A549 treated with ZK216348 at 1 μM for 4 hours (cell line): ENCODE data around the gene KRTAP17-1. TPM values are rescaled to one million over a fixed set of nuclear protein-coding genes. Genes with fewer than 3 reads are reported as not detected.

Experiments used
- total RNA-seq: library from RNA; stranded (reverse); fragments of 200-300 nt; extraction: Qiagen RNA extraction; gene quantifications from 5 replicates; pipeline ENCODE4 v1.2.3, GENCODE V29; 2022; ENCODE audit warnings: low read depth

The KRTAP17-1 gene, protein sequence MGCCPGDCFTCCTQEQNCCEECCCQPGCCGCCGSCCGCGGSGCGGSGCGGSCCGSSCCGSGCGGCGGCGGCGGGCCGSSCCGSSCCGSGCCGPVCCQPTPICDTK
- total RNA-seq = not detected in 5 replicates

DNA sequence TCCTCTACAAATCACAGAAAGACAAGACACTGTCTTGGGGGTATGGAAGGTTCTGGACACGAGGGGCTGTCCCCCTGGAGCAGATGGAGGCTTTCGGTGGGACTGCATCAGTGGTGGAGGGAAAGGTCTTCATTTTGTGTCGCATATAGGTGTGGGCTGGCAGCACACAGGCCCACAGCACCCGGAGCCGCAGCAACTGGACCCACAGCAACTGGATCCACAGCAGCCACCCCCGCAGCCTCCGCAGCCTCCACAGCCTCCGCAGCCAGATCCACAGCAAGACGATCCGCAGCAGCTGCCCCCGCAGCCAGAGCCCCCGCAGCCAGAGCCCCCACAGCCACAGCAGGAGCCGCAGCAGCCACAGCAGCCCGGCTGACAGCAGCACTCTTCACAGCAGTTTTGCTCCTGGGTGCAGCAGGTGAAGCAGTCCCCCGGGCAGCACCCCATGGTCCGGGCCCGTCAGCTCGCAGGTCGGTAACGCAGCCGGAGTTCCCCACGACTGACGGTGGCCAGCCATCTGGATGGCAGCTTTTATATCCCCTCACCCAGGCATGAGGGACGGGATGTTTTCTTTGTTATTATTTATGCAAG is at the start of gene KRTAP17-1:
Gene KRTAP17-1, minus strand, starts transcription at position 507 of the 591 bp plus-strand sequence. Its CDS starts 60 bp downstream, at position 447.

GRCh38 chr17:41350381-41350878 is 34.9 kb upstream of the KRTAP17-1 start, which contains the start of gene KRT33A:
Gene KRT33A, minus strand, starts transcription at chr17:41350828. Its CDS starts 61 bp downstream, at chr17:41350767.

GRCh38 chr17:41308918-41309359 is 6.6 kb downstream of the KRTAP17-1 start, which contains the start of gene KRTAP16-1:
Gene KRTAP16-1, minus strand, starts transcription at chr17:41309309. Its CDS starts 56 bp downstream, at chr17:41309253.

DNA sequence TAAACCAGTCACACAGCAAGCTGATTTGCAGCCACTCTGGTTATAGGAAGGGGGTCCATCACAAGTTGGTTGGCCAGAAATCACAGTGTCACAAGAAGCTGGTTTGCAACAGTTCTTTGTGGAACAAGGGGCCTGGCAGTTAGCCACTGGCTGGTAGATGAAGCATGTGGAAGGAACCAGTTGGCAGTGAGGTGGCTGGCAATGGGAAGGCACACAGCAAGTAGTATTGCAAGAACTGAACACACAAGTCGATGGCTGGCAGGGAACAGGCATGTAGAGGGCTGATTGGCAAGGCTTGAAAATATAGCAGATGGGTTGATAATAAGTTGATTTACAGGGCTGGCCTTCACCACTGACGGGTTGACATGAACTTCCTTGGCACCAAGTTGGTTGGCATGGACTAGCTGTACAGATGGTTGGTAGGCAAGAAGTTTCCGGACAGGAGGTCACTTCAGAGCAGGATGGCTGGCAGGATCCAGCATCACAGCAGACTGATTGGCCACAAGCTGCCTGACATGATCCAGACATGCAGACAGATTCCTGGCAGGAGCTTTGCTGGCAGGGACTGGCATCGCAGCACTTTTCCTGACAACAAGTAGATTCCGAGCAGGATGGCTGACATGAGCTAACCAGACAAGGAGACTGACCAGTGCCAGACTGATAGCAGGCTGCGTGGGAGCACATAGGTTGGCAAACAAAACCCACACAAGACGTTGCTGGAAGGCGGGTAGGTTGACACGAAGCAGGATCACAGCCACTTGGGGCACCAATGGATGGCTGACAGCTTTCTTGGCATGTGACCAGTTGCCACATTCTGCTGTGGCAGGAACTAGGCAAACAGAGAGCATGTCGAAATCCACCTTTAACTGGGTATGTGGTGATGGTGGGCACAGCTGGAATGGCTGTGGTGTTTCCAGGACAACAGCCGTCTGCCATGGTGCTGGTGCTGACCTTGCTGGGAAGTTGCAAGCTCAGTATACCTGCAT is 13.3 kb downstream of the KRTAP17-1 start, which contains the start of gene KRTAP29-1:
Gene KRTAP29-1, minus strand, starts transcription at position 936 of the 986 bp plus-strand sequence. Its CDS starts 0 bp downstream, at position 936.

GRCh38 chr17:41275648-41276190 is 39.8 kb downstream of the KRTAP17-1 start, which contains the start of gene KRTAP9-7:
Gene KRTAP9-7, plus strand, starts transcription at chr17:41275698. Its CDS starts 0 bp downstream, at chr17:41275698.

DNA sequence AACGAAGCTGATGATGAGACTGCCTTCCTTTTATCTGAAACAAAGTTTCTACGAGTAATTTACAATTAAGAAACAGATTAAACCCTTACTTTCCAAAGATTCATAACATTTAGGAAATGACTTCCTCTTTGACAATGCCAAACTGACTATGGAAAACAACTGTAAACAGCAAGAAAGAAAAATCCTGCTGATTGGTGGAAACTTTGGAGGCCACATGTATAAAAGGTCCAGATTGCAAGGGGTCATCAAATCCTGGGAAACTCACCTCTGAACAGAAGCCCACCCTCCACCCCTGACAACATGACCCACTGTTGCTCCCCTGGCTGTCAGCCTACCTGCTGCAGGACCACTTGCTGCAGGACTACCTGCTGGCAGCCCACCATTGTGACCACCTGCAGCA is 50.4 kb downstream of the KRTAP17-1 start, which contains the start of gene KRTAP9-6:
Gene KRTAP9-6, plus strand, starts transcription at position 301 of the 400 bp plus-strand sequence. Its CDS starts 0 bp downstream, at position 301.

Other genes with a start within 250 kb of the KRTAP17-1 start
- gene KRTAP2-4, start 249.8 kb downstream of the KRTAP17-1 start, total RNA-seq = not detected in 5 replicates
- gene KRTAP4-7, start 231.6 kb downstream of the KRTAP17-1 start, total RNA-seq = not detected in 5 replicates
- not detected in 5 replicates for gene KRTAP4-8, start 217.6 kb downstream of the KRTAP17-1 start, total RNA-seq
- not detected in 5 replicates for gene KRTAP4-16, start 213.5 kb downstream of the KRTAP17-1 start, total RNA-seq
- not detected in 5 replicates for gene KRTAP4-9, start 210.3 kb downstream of the KRTAP17-1 start, total RNA-seq
- not detected in 5 replicates for gene KRTAP4-11, start 197.3 kb downstream of the KRTAP17-1 start, total RNA-seq
- gene KRTAP4-12, start 191.5 kb downstream of the KRTAP17-1 start, total RNA-seq = not detected in 5 replicates
- not detected in 5 replicates for gene KRTAP4-6, start 175.2 kb downstream of the KRTAP17-1 start, total RNA-seq
- not detected in 5 replicates for gene KRTAP4-5, start 165.9 kb downstream of the KRTAP17-1 start, total RNA-seq
- gene KRTAP4-4, start 155.0 kb downstream of the KRTAP17-1 start, total RNA-seq = not detected in 5 replicates
- not detected in 5 replicates for gene KRTAP4-3, start 147.5 kb downstream of the KRTAP17-1 start, total RNA-seq
- not detected in 5 replicates for gene KRTAP4-2, start 137.5 kb downstream of the KRTAP17-1 start, total RNA-seq
- 0.32 TPM in 1 of 5 replicates, not detected in the others for gene KRTAP4-1, start 130.8 kb downstream of the KRTAP17-1 start, total RNA-seq
- gene KRTAP9-1, start 125.8 kb downstream of the KRTAP17-1 start, total RNA-seq = not detected in 5 replicates
- gene KRTAP9-2, start 89.1 kb downstream of the KRTAP17-1 start, total RNA-seq = not detected in 5 replicates
- not detected in 5 replicates for gene KRTAP9-3, start 83.3 kb downstream of the KRTAP17-1 start, total RNA-seq
- not detected in 5 replicates for gene KRTAP9-8, start 77.7 kb downstream of the KRTAP17-1 start, total RNA-seq
- not detected in 5 replicates for gene KRTAP9-4, start 66.0 kb downstream of the KRTAP17-1 start, total RNA-seq
- not detected in 5 replicates for gene KRTAP9-9, start 60.3 kb downstream of the KRTAP17-1 start, total RNA-seq
- not detected in 5 replicates for gene KRTAP9-6, start 50.3 kb downstream of the KRTAP17-1 start, total RNA-seq
- gene KRTAP9-7, start 40.0 kb downstream of the KRTAP17-1 start, total RNA-seq = not detected in 5 replicates
- not detected in 5 replicates for gene KRTAP29-1, start 12.9 kb downstream of the KRTAP17-1 start, total RNA-seq
- gene KRTAP16-1, start 6.4 kb downstream of the KRTAP17-1 start, total RNA-seq = not detected in 5 replicates
- not detected in 5 replicates for gene KRT33A, start 35.1 kb upstream of the KRTAP17-1 start, total RNA-seq
- gene KRT33B, start 54.1 kb upstream of the KRTAP17-1 start, total RNA-seq = not detected in 5 replicates
- gene KRT34, start 66.6 kb upstream of the KRTAP17-1 start, total RNA-seq = 0.20 to 0.78 TPM (median 0.31 TPM) in 5 replicates
- gene KRT31, start 81.9 kb upstream of the KRTAP17-1 start, total RNA-seq = not detected in 5 replicates
- not detected in 5 replicates for gene KRT37, start 108.9 kb upstream of the KRTAP17-1 start, total RNA-seq
- gene KRT38, start 125.3 kb upstream of the KRTAP17-1 start, total RNA-seq = not detected in 5 replicates
- gene KRT32, start 151.7 kb upstream of the KRTAP17-1 start, total RNA-seq = not detected in 5 replicates
- not detected in 5 replicates for gene KRT35, start 165.4 kb upstream of the KRTAP17-1 start, total RNA-seq
- not detected in 5 replicates for gene KRT36, start 174.2 kb upstream of the KRTAP17-1 start, total RNA-seq
- 0.21 to 0.28 TPM in 2 of 5 replicates, not detected in the others for gene KRT13, start 189.9 kb upstream of the KRTAP17-1 start, total RNA-seq
- 3.1 to 5.1 TPM (median 4.0 TPM) in 5 replicates for gene KRT15, start 203.2 kb upstream of the KRTAP17-1 start, total RNA-seq
- gene KRT19, start 212.6 kb upstream of the KRTAP17-1 start, total RNA-seq = 32.9 to 64.6 TPM (median 54.2 TPM) in 5 replicates